ENCODE measurements around the gene CBLC.

DNA sequence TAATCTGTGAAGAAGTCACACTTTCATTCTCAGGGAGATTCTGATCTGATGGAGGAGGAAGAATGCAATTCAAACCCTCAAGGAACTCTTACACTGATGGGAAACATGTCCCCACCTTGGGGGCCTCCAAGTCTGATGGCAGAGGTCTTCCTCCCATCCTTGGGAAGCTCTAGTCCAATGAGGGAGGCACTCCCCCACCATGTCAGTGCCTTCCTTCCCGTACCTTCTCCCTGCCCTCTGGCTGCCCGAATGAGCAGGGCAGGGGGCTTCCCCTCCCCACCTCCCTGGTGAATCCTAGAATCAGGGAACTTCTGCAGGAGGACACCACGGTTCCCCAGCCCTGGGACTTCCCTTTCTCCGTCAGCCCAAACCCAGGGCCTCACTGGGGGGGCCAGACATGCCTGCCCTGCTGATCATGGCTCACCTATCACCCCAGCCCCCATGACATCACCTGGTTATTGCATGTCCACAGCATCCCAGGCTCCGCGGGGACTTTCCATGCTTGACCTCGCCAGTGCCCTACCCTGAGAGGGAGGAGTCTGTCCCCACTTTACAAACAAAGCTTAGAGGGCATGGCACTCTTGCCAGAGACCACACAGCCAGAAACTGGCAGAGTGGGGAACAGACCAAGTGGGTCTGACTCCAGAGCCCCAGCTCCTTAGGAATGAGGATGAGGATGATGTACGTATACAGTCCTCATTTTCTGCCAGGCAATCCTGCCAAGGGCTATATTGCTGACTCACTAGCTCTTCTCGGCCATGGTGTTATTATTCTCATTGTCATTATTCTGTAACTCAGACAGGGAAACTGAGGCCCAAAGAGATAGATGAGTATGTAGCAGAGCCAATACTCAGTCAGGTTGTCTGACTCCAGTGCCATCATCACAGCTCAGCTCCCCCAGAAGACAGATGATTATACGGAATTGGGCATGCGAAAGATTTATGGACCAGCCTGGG is 38.8 kb upstream of the CBLC start:
- TF ChIP-seq CTCF (conservative IDR thresholded peaks at IDR 0.05) = no peak
- TF ChIP-seq EZH2 (IDR thresholded peaks at IDR 0.05; ENCODE audit: low read depth) = no peak

Data from PC-9 (cell line).